ENCODE results near the gene CDPF1.
"Not testable (repeated sequence)": the region's sequence is repeated elsewhere in the genome, so short reads cannot be mapped to it uniquely, and the experiment has no call there.

Gene CDPF1

GRCh38 chr22:46281866-46282678, 32.0 kb upstream of the CDPF1 start:
- no peak for DNase-seq

GRCh38 chr22:46280999-46281623, 31.0 kb upstream of the CDPF1 start:
- DNase-seq: no peak

- no peak for DNase-seq
Observed at GRCh38 chr22:46280063-46280817, 30.1 kb upstream of the CDPF1 start.

- no peak for DNase-seq
Observed at GRCh38 chr22:46278656-46279645, 28.9 kb upstream of the CDPF1 start.

- DNase-seq: no peak
Observed at GRCh38 chr22:46276563-46276962, 26.5 kb upstream of the CDPF1 start.

- DNase-seq: no peak
Observed at GRCh38 chr22:46275455-46276122, 25.5 kb upstream of the CDPF1 start.

- DNase-seq: no peak
Observed at GRCh38 chr22:46274381-46274780, 24.3 kb upstream of the CDPF1 start.

GRCh38 chr22:46273432-46274148, 23.5 kb upstream of the CDPF1 start:
- DNase-seq: no peak

- DNase-seq: no peak
Observed at GRCh38 chr22:46272762-46273431, 22.8 kb upstream of the CDPF1 start.

GRCh38 chr22:46272196-46272595, 22.1 kb upstream of the CDPF1 start:
- DNase-seq: no peak

- DNase-seq: no peak
Observed at GRCh38 chr22:46269564-46269963, 19.5 kb upstream of the CDPF1 start.

GRCh38 chr22:46267431-46268279, 17.6 kb upstream of the CDPF1 start, which contains the start of gene TTC38:
Gene TTC38 (plus strand): TSS chr22:46268008. CDS start chr22:46268040, 32 bp downstream.
- DNase-seq: peak in 1 of 2 donors; percentile 48

- not testable (repeated sequence) for DNase-seq
Observed at GRCh38 chr22:46265627-46266026, 15.5 kb upstream of the CDPF1 start.

GRCh38 chr22:46264520-46264919, 14.4 kb upstream of the CDPF1 start:
- DNase-seq: not testable (repeated sequence)

- no peak for DNase-seq
Observed at GRCh38 chr22:46263216-46263590, 13.1 kb upstream of the CDPF1 start, which contains the start of gene PKDREJ. Gene PKDREJ (minus strand): TSS chr22:46263343. CDS start chr22:46263322, 21 bp downstream.

- DNase-seq: no peak
Observed at GRCh38 chr22:46262449-46263215, 12.5 kb upstream of the CDPF1 start.

GRCh38 chr22:46260038-46260437, 9.9 kb upstream of the CDPF1 start:
- DNase-seq: no peak

- no peak for DNase-seq
Observed at GRCh38 chr22:46259374-46259773, 9.3 kb upstream of the CDPF1 start.
